CD4-positive, alpha-beta T cell treated with Interleukin-15 for 1 hour (primary cell): ENCODE results near the gene IGSF3.
"Not testable (repeated sequence)": the region's sequence is repeated elsewhere in the genome, so short reads cannot be mapped to it uniquely, and the experiment has no call there.

ENCODE experiments used
- DNase-seq: peaks from one replicate; pipeline ENCODE4 v3.0.0-alpha.2; 2020

IGSF3 gene

GRCh38 chr1:116684575-116684974, 17.0 kb upstream of the IGSF3 start:
- DNase-seq, result no peak

- DNase-seq, result no peak
Measured at GRCh38 chr1:116682641-116683221, 15.2 kb upstream of the IGSF3 start.

GRCh38 chr1:116681343-116681899, 13.9 kb upstream of the IGSF3 start:
- no peak for DNase-seq

GRCh38 chr1:116680752-116681151, 13.2 kb upstream of the IGSF3 start:
- DNase-seq, result no peak

GRCh38 chr1:116679828-116680628, 12.5 kb upstream of the IGSF3 start:
- DNase-seq, result no peak

- DNase-seq, result no peak
Measured at GRCh38 chr1:116679091-116679827, 11.7 kb upstream of the IGSF3 start.

GRCh38 chr1:116678732-116679090, 11.2 kb upstream of the IGSF3 start:
- no peak for DNase-seq

- DNase-seq, result no peak
Measured at GRCh38 chr1:116677474-116678062, 10.0 kb upstream of the IGSF3 start.

- no peak for DNase-seq
Measured at GRCh38 chr1:116676291-116676690, 8.8 kb upstream of the IGSF3 start.

- no peak for DNase-seq
Measured at GRCh38 chr1:116674751-116675150, 7.2 kb upstream of the IGSF3 start.

- no peak for DNase-seq
Measured at GRCh38 chr1:116674011-116674531, 6.5 kb upstream of the IGSF3 start.

GRCh38 chr1:116671912-116672311, 4.4 kb upstream of the IGSF3 start:
- no peak for DNase-seq

- DNase-seq, result no peak
Measured at GRCh38 chr1:116671072-116671760, 3.7 kb upstream of the IGSF3 start.

- no peak for DNase-seq
Measured at GRCh38 chr1:116668277-116668676, 744 bp upstream of the IGSF3 start.

GRCh38 chr1:116667078-116667574, 407 bp downstream of the IGSF3 start:
- DNase-seq, result no peak

GRCh38 chr1:116666187-116667077, 1.1 kb downstream of the IGSF3 start:
- no peak for DNase-seq

- DNase-seq, result no peak
Measured at GRCh38 chr1:116664978-116665371, 2.6 kb downstream of the IGSF3 start.

GRCh38 chr1:116664366-116664977, 3.1 kb downstream of the IGSF3 start:
- no peak for DNase-seq

- DNase-seq, result no peak
Measured at GRCh38 chr1:116663821-116664220, 3.7 kb downstream of the IGSF3 start.

- no peak for DNase-seq
Measured at GRCh38 chr1:116661633-116662032, 5.9 kb downstream of the IGSF3 start.

GRCh38 chr1:116658645-116659044, 8.9 kb downstream of the IGSF3 start:
- DNase-seq, result not testable (repeated sequence)
